Endothelial cell of umbilical vein (primary cell): ENCODE results near the gene LIPJ.

Source experiments
- EZH2 ChIP-seq: IDR thresholded peaks from 2 replicates; pipeline ENCODE4 v1.6.1; 2012; ENCODE audit warnings: borderline replicate concordance, low read depth, mild to moderate bottlenecking, moderate library complexity, low read length, inconsistent platforms; ENCODE audit not compliant: severe bottlenecking
- FOS ChIP-seq: IDR thresholded peaks from 2 replicates; pipeline ENCODE4 v1.6.1; 2011; ENCODE audit warnings: mild to moderate bottlenecking, low read length, moderate library complexity, borderline replicate concordance; ENCODE audit not compliant: insufficient read depth
- POLR2A ChIP-seq: IDR thresholded peaks from 2 replicates; pipeline ENCODE4 v1.6.1; 2012; ENCODE audit warnings: low read depth, mild to moderate bottlenecking, control low read depth, low read length
- POLR2AphosphoS5 ChIP-seq: IDR thresholded peaks from 2 replicates; pipeline ENCODE4 v1.6.1; 2012; ENCODE audit warnings: low read depth, mild to moderate bottlenecking, control low read depth, low read length, moderate library complexity; ENCODE audit not compliant: insufficient read depth
- TF ChIP-seq, protein P1 (sequence below), 2 donors: IDR thresholded peaks; 1 replicate in 1 of 2; 2 replicates in 1 of 2; pipeline ENCODE4 v1.5.1; 2011; ENCODE audit warnings: low read length in 2 of 2, mild to moderate bottlenecking in 2 of 2, moderate library complexity in 2 of 2, control low read depth in 1 of 2, inconsistent platforms in 1 of 2, low read depth in 1 of 2; ENCODE audit not compliant: insufficient read depth in 1 of 2; ENCODE audit errors: extremely low read depth in 1 of 2

DNA sequence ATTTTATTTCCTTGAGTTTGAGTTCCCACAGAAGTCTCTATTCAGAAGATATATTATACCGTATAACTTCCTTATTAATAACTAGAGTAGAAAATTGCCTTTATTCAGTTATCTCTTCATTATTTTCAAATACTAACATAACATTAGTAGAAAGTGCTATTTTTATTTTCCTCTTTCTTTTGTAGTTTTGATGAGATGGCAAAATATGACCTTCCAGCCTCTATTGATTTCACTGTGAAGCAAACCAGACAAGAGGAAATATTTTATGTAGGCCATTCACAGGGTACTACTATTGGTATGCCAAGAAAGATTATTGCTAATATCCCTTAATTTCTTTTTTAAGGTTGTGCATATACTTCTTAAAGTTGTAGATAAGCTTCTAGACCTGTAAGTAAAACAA lies 7.9 kb downstream of the LIPJ start:
- TF ChIP-seq POLR2AphosphoS5 (no peak), EZH2 (no peak), POLR2A (no peak), FOS (no peak)
- TF ChIP-seq, protein P1, sequence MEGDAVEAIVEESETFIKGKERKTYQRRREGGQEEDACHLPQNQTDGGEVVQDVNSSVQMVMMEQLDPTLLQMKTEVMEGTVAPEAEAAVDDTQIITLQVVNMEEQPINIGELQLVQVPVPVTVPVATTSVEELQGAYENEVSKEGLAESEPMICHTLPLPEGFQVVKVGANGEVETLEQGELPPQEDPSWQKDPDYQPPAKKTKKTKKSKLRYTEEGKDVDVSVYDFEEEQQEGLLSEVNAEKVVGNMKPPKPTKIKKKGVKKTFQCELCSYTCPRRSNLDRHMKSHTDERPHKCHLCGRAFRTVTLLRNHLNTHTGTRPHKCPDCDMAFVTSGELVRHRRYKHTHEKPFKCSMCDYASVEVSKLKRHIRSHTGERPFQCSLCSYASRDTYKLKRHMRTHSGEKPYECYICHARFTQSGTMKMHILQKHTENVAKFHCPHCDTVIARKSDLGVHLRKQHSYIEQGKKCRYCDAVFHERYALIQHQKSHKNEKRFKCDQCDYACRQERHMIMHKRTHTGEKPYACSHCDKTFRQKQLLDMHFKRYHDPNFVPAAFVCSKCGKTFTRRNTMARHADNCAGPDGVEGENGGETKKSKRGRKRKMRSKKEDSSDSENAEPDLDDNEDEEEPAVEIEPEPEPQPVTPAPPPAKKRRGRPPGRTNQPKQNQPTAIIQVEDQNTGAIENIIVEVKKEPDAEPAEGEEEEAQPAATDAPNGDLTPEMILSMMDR (IDR thresholded peaks at IDR 0.05; ENCODE audit: extremely low read depth in 1 of 2, insufficient read depth in 1 of 2, low read depth in 1 of 2, low read length in 2 of 2) = no peak
